Sciatic nerve (tissue), 2 donors: ENCODE data around the gene PPP1R7. TPM values are rescaled to one million over a fixed set of nuclear protein-coding genes. Genes with fewer than 3 reads are reported as not detected.

Experiments used
- ATAC-seq: fragments of 200-7000 bp; cut with Tn5 transposase; one replicate; pipeline ENCODE4 v1.9.1; 2020; ENCODE audit warnings: mild to moderate bottlenecking, moderate library complexity
- DNase-seq: peaks from one replicate; pipeline ENCODE4 v3.0.0-alpha.2; 2020; ENCODE audit warnings: low spot score
- intact Hi-C: fragments of 100-400 bp; cut with DNase I; formaldehyde crosslinking; loops from one replicate; pipeline ENCODE4 v1.14.2; 2022
- total RNA-seq: library from RNA; stranded (reverse); fragmentation: NEBNext Ultra II Directional; extraction: Animal tissue kit (Norgen Biotek cat#: 25700); gene quantifications from one replicate; pipeline ENCODE4 v1.2.1, GENCODE V29; 2021
- donor health status: DM: no; HTN: no; CAD: no.
- donor health status: DM: no; HTN: no; CAD: no.

Gene PPP1R7
- total RNA-seq, 1 donor from 2014 or later = 45.3 TPM

- intact Hi-C loops = no loop called here
- no peak for ATAC-seq
- no peak for DNase-seq
Measured at GRCh38 chr2:241156971-241157441, 6.7 kb downstream of the PPP1R7 start.

- no peak for DNase-seq
- ATAC-seq = no peak
- intact Hi-C loops = no loop called here
Measured at GRCh38 chr2:241157841-241158545, 7.7 kb downstream of the PPP1R7 start.

GRCh38 chr2:241158546-241158900 lies 8.3 kb downstream of the PPP1R7 start:
- DNase-seq (no peak), ATAC-seq (no peak)
- intact Hi-C loops = no loop called here

- DNase-seq = no peak
- intact Hi-C loops = no loop called here
- ATAC-seq = no peak
Measured at GRCh38 chr2:241159116-241159515, 8.8 kb downstream of the PPP1R7 start.

- no peak for DNase-seq
- ATAC-seq = no peak
- intact Hi-C loops = no loop called here
Measured at GRCh38 chr2:241160318-241160717, 10.1 kb downstream of the PPP1R7 start.

GRCh38 chr2:241161646-241162281 lies 11.5 kb downstream of the PPP1R7 start:
- intact Hi-C loops = no loop called here
- ATAC-seq = peak; percentile 92
- peak; percentile 67 for DNase-seq

- no peak for ATAC-seq
- intact Hi-C loops = no loop called here
- no peak for DNase-seq
Measured at GRCh38 chr2:241163601-241164118, 13.4 kb downstream of the PPP1R7 start.

GRCh38 chr2:241168366-241168765 lies 18.1 kb downstream of the PPP1R7 start:
- intact Hi-C loops = no loop called here
- ATAC-seq (no peak), DNase-seq (no peak)

- no peak for DNase-seq
Measured at GRCh38 chr2:241173557-241173956, 23.3 kb downstream of the PPP1R7 start.

GRCh38 chr2:241177526-241178334 lies 27.5 kb downstream of the PPP1R7 start:
- intact Hi-C loops = loop anchor here (5.0 kb wide), 1 partner anchor 1145 kb away; the partner anchor contains the start of gene OR6B2
- no peak for ATAC-seq
- DNase-seq = no peak

More at GRCh38 chr2:241173557-241173956, 23.3 kb downstream of the PPP1R7 start:
- ATAC-seq = no peak
- intact Hi-C loops = no loop called here

GRCh38 chr2:241178961-241179360 lies 28.7 kb downstream of the PPP1R7 start:
- ATAC-seq (no peak), DNase-seq (no peak)
- intact Hi-C loops = loop anchor here (5.0 kb wide), 1 partner anchor 1147 kb away; the partner anchor contains the start of gene OR6B2

- no peak for ATAC-seq
Measured at GRCh38 chr2:241179899-241180298, 29.6 kb downstream of the PPP1R7 start.

GRCh38 chr2:241180495-241180894 lies 30.2 kb downstream of the PPP1R7 start:
- intact Hi-C loops = no loop called here
- no peak for DNase-seq

More at GRCh38 chr2:241179899-241180298, 29.6 kb downstream of the PPP1R7 start:
- intact Hi-C loops = loop anchor here (5.0 kb wide), 1 partner anchor 1148 kb away; the partner anchor contains the start of gene OR6B2
- DNase-seq = no peak

GRCh38 chr2:241182126-241182525 lies 31.9 kb downstream of the PPP1R7 start:
- intact Hi-C loops = no loop called here
- ATAC-seq (no peak), DNase-seq (no peak)

More at GRCh38 chr2:241180495-241180894, 30.2 kb downstream of the PPP1R7 start:
- ATAC-seq = no peak

GRCh38 chr2:241182531-241183133 lies 32.4 kb downstream of the PPP1R7 start:
- intact Hi-C loops = no loop called here
- no peak for ATAC-seq
- no peak for DNase-seq

GRCh38 chr2:241183221-241183620 lies 33.0 kb downstream of the PPP1R7 start:
- intact Hi-C loops = no loop called here
- ATAC-seq = no peak
- DNase-seq = no peak

- DNase-seq = no peak
- intact Hi-C loops = no loop called here
- no peak for ATAC-seq
Measured at GRCh38 chr2:241184901-241185300, 34.6 kb downstream of the PPP1R7 start.

- ATAC-seq = no peak
- DNase-seq = no peak
- intact Hi-C loops = no loop called here
Measured at GRCh38 chr2:241185961-241186360, 35.7 kb downstream of the PPP1R7 start.
